ENCODE results near the gene KLK7.

Gene KLK7

DNA sequence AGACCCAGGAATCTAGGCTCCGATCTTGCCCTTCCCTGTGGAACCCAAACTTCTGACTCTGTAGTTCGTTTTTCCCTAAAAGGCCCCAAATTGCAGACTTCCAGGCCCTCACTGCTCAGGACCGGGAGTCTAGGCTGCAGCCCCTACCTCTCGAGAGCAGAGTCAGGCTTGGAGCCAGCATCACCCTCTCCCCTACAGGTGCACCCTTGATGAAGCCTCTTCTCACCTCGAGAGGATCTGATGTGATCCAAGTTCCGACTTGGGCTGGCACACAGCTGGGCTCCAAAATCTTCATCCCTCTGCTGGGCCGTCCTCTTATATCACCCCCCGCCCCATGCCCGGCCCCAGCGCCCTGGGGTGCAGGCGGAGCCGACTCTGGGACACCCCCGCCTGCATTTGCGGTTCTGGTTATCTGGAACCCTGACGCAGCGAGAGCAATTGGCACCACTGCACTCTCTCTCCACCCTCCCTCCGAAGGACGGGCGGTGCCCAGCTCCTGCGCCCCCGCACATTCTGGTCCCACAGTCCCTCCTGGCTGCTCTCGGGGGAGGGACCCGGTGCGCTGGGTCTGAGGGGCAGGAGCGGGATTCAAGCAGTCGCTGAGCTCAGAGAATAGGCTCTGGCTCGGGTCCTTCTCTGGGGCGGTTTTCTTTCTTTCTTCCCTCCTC, at the start of gene KLK7:
Gene KLK7, minus strand, starts transcription at position 293 of the 668 bp plus-strand sequence. CDS start 1,518 bp downstream, outside the sequence.
- H3K4me3 ChIP-seq (ENCODE audit: control insufficient read depth, low read depth, low read length): no peak within 1 kb of the TSS
- no peak for DNase-seq (ENCODE audit: low read depth)
- TF ChIP-seq, protein P1, sequence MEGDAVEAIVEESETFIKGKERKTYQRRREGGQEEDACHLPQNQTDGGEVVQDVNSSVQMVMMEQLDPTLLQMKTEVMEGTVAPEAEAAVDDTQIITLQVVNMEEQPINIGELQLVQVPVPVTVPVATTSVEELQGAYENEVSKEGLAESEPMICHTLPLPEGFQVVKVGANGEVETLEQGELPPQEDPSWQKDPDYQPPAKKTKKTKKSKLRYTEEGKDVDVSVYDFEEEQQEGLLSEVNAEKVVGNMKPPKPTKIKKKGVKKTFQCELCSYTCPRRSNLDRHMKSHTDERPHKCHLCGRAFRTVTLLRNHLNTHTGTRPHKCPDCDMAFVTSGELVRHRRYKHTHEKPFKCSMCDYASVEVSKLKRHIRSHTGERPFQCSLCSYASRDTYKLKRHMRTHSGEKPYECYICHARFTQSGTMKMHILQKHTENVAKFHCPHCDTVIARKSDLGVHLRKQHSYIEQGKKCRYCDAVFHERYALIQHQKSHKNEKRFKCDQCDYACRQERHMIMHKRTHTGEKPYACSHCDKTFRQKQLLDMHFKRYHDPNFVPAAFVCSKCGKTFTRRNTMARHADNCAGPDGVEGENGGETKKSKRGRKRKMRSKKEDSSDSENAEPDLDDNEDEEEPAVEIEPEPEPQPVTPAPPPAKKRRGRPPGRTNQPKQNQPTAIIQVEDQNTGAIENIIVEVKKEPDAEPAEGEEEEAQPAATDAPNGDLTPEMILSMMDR (IDR thresholded peaks at IDR 0.05; ENCODE audit: control insufficient read depth, insufficient read depth, low read depth, low read length, missing control alignments): no peak

DNA sequence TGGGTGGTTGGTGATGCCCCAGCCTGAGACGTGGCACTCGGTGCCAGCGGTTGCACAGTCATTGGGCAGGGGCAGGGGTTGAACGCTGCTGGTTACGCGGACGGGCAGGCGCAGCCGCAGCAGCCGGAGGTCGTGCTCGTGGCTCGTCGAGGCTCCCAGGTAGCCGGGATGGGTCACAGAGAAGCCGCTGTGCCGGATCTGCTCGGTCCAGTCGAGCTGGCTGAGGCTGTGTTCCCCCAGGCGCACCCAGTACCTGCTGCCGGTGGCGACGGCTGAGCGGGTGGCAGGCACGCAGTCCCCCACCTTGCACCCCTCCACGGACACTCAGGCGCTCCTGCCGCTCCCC, 48.1 kb upstream of the KLK7 start:
- TF ChIP-seq, protein P1 (IDR thresholded peaks at IDR 0.05; ENCODE audit: control insufficient read depth, insufficient read depth, low read depth, low read length, missing control alignments): no peak
- no peak for DNase-seq (ENCODE audit: low read depth)
- no peak overlapping the region for H3K4me3 ChIP-seq (ENCODE audit: control insufficient read depth, low read depth, low read length)

DNA sequence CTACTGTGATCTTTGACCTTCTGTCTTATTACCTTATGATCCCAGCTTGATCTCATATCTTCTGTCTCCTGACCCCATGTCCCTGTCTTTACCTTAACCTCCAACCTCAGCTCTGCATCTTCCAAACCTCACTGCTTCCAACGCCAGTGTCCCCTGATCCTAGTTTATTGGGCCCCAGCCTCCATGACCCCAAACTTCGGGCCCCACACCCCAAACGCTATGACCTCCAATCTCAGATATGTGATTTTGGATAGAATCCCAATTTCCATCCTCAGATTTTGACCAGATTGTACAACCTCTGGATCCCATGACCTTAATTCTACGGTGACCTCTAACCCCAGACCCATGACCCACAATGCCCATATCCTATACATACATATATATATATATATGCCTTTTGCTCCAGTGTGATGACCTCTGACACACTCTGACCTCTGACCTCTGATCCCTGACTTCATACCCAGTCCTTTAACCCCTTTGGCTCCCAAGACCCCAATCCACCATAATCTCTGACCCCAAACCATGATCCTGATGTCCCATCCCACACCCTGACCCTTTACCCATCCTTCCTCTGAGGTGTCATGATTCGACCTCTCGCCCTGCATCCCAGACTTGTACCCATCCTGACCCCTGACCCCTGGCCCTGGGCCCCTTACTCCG, 47.6 kb upstream of the KLK7 start:
- no peak overlapping the region for H3K4me3 ChIP-seq (ENCODE audit: control insufficient read depth, low read depth, low read length)
- TF ChIP-seq, protein P1 (IDR thresholded peaks at IDR 0.05; ENCODE audit: control insufficient read depth, insufficient read depth, low read depth, low read length, missing control alignments): no peak
- no peak for DNase-seq (ENCODE audit: low read depth)

DNA sequence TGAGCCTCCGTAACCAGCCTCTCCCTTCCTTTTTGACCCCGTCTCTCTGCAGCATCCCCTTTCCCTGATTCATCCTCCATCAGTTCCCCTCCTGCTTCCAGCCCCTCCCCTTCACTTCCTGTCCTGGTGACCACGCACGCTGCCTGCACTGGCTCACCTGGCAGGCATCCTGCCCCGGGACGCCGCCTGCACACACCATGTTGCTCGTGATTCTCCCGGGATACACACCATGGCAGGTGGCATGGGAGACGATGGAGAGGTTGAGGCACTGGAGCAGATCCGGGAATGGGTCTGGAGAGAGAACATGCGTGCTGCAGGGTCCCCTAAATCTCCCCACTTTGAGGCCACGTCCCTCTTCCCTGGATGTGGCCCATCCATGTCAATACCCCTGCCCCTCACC, 46.9 kb upstream of the KLK7 start:
- no peak for DNase-seq (ENCODE audit: low read depth)
- H3K4me3 ChIP-seq (ENCODE audit: control insufficient read depth, low read depth, low read length): no peak overlapping the region
- TF ChIP-seq, protein P1 (IDR thresholded peaks at IDR 0.05; ENCODE audit: control insufficient read depth, insufficient read depth, low read depth, low read length, missing control alignments): no peak

DNA sequence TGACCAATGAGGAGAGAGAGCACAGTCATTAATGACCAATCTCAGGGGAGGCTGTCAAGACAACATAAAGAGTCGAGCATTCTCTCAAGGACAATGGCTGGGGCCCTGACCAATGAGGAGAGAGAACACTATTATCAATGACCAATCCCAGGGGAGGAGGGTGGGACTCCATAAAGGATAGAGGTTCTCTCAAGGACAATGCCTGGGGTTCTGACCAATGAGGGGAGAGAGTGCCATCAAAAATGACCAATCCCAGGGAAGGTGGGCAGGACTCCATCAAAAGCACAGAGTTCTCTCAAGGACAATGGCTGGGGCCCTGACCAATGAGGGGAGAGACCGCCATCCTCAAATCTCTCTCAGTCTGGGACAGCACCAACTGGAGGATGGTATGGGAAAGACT, 46.0 kb upstream of the KLK7 start:
- TF ChIP-seq, protein P1 (IDR thresholded peaks at IDR 0.05; ENCODE audit: control insufficient read depth, insufficient read depth, low read depth, low read length, missing control alignments): no peak

DNA sequence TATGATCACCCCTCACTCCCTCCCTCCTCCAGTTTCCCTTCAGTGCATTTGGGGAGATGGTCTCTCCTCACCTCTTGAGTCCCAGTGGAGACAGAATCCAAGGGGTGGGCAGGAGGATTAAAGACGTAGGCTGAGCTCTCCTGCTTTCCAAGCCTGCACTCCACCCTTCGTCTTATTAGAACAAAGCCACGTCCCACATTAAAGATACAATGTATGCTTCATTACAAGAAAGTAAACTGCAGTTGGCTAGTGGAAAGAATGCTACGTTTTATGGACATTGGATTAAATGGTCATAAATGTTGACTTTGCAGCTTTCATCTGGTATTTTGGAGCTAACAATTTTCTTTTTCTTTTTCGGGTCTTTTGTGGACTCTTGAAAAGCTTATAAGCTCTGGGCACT, 44.2 kb upstream of the KLK7 start:
- no peak for DNase-seq (ENCODE audit: low read depth)
- no peak overlapping the region for H3K4me3 ChIP-seq (ENCODE audit: control insufficient read depth, low read depth, low read length)
- TF ChIP-seq, protein P1 (IDR thresholded peaks at IDR 0.05; ENCODE audit: control insufficient read depth, insufficient read depth, low read depth, low read length, missing control alignments): no peak

More for the DNA sequence above, 46.0 kb upstream of the KLK7 start:
- H3K4me3 ChIP-seq (ENCODE audit: control insufficient read depth, low read depth, low read length): no peak overlapping the region
- no peak for DNase-seq (ENCODE audit: low read depth)

Measured in AG09309 (cell line).